ENCODE measurements around the gene INSYN2B. TPM values are rescaled to one million over a fixed set of nuclear protein-coding genes. Genes with fewer than 3 reads are reported as not detected.

The INSYN2B gene
- polyA plus RNA-seq, 1 donor from 2014 or later = not detected

DNA sequence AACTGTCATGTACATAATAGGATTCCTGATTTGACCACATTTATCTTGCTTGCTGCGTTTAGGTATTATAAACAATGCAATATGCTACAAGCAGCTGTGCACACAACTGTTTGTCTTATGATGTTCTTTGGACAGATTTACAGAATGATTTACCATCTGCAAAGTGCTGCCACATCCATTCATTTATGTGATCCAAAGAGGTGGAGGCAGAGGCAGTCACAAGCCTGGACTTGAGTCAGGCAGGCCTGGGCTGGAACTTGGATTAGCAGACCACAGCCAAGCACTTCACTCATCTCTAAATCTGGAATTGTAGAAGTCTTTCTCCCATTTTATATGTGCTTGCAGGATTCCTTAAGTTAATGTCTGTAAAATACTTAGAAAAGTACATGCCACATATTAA lies 149.0 kb downstream of the INSYN2B start:
- Mint-ChIP-seq H3K4me1 (peaks cover 0 to 12% (median 4%) of the 10 kb centered on the region in 3 donors), H3K4me3 (no peak overlapping the region), H3K27me3 (no peaks in the 10 kb centered on the region), H3K36me3 (peaks cover 11% of the 10 kb centered on the region), H3K27ac (peak overlapping the region in 1 of 3 donors; percentile 83), H3K9me3 (no peaks in the 10 kb centered on the region)

GRCh38 chr5:169828385-169828784 lies 151.9 kb downstream of the INSYN2B start:
- Mint-ChIP-seq H3K27me3 (no peaks in the 10 kb centered on the region), H3K4me1 (peaks cover 0 to 7% (median 1%) of the 10 kb centered on the region in 3 donors), H3K4me3 (no peak overlapping the region), H3K27ac (no peak overlapping the region), H3K9me3 (no peaks in the 10 kb centered on the region), H3K36me3 (peaks cover 9% of the 10 kb centered on the region)

- no peak overlapping the region for H3K4me3 Mint-ChIP-seq
- peaks cover 0 to 7% (median 0%) of the 10 kb centered on the region in 3 donors for H3K4me1 Mint-ChIP-seq
- H3K36me3 Mint-ChIP-seq = peaks cover 11% of the 10 kb centered on the region
- no peaks in the 10 kb centered on the region for H3K27me3 Mint-ChIP-seq
- H3K27ac Mint-ChIP-seq = peak overlapping the region in 1 of 3 donors; percentile 67
- no peaks in the 10 kb centered on the region for H3K9me3 Mint-ChIP-seq
Measured at GRCh38 chr5:169827769-169828168, 152.5 kb downstream of the INSYN2B start.

DNA sequence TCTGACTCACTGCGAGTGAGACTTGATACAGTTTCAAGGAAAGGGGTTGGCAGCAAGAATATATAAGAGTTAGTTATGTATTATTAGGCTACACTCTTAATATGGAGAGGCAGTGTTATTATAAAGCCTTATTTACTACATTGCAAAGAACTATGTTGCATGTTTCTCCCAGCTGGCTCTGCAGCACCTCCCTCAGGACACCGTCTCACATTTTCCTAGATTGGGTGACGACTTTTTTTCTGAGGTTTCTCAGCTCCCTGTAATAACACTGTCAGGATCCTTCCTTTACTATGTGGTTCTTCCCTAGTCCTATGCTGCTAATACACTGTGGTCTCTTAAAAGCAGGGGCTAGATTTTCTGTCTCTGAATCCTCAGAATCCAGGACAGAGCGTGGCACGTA lies 153.7 kb downstream of the INSYN2B start:
- peaks cover 0 to 7% (median 0%) of the 10 kb centered on the region in 3 donors for H3K4me1 Mint-ChIP-seq
- H3K27ac Mint-ChIP-seq = no peak overlapping the region
- peaks cover 10% of the 10 kb centered on the region for H3K36me3 Mint-ChIP-seq
- H3K27me3 Mint-ChIP-seq = no peaks in the 10 kb centered on the region
- no peak overlapping the region for H3K4me3 Mint-ChIP-seq
- H3K9me3 Mint-ChIP-seq = no peaks in the 10 kb centered on the region

GRCh38 chr5:169817031-169817430 lies 163.3 kb downstream of the INSYN2B start:
- H3K4me1 Mint-ChIP-seq = peaks cover 0 to 4% (median 0%) of the 10 kb centered on the region in 3 donors
- no peaks in the 10 kb centered on the region for H3K27me3 Mint-ChIP-seq
- no peak overlapping the region for H3K4me3 Mint-ChIP-seq
- H3K36me3 Mint-ChIP-seq = peaks cover 33% of the 10 kb centered on the region
- H3K9me3 Mint-ChIP-seq = no peaks in the 10 kb centered on the region
- H3K27ac Mint-ChIP-seq = no peak overlapping the region

GRCh38 chr5:169814522-169814921 lies 165.8 kb downstream of the INSYN2B start:
- Mint-ChIP-seq H3K4me1 (peaks cover 0 to 4% (median 3%) of the 10 kb centered on the region in 3 donors), H3K27me3 (no peaks in the 10 kb centered on the region), H3K4me3 (no peak overlapping the region), H3K27ac (peak overlapping the region in 1 of 3 donors; percentile 67), H3K36me3 (peaks cover 30% of the 10 kb centered on the region), H3K9me3 (no peaks in the 10 kb centered on the region)

Other genes with a start within 250 kb of the INSYN2B start
- not detected for gene FOXI1, start 125.4 kb upstream of the INSYN2B start, polyA plus RNA-seq